CD4-positive, alpha-beta T cell treated with Interleukin-17A for 4 hours (primary cell): ENCODE data around the gene ABCC9.

Source experiments
- DNase-seq: peaks from one replicate; pipeline ENCODE4 v3.0.0-alpha.2; 2020; ENCODE audit warnings: mixed read lengths

ABCC9 gene

DNA sequence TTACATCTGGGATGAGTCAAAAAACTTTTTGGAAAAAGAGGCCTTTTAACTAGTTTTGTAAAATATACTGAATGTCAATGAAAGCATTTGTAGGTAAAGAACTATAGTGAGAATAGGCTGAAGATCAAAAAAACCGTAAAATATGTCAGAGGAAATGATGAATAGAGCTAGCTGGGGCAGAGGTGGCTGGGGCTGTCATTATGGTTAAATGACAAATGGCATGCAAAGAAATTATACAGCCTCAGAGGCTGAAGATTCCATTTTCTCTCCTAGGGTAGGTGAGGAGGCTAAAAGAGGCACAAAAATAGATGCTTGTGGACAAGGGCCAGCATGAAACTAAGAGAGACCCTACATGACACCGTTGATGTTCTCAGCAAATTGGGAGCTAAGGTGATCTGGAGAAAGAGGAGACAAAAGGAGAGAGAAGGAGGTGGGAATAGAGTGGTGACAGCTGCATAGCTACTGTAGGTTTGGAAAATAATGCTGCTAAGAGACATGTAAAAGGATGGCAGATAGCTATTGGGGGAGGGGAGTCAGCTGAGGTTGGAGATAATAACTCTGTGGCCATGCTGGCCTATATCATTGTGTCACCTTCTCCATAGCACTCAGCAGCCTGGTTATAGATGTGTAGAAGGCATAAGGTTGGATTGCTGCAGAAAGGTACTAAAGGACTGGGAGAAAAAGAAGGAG, 63.8 kb downstream of the ABCC9 start:
- DNase-seq, result no peak

DNA sequence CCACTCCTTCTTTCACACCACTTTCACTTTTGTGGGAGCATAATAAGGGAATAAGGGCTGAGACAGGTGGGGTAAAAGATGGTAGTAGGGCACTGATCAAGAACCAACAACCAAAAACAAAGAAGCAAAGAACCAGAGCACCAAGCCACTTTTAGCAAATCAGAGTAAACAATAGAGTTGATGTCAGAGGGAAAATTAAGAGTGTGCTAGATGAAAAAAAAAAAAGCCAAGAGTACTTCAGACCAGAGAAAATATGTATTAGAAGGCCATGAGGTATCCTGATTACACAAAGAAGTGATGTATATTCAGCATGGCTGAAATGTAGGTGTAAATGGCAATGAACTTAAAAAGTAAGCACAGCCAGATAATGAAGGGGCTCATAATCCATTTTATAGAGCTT, 75.4 kb downstream of the ABCC9 start:
- no peak for DNase-seq

DNA sequence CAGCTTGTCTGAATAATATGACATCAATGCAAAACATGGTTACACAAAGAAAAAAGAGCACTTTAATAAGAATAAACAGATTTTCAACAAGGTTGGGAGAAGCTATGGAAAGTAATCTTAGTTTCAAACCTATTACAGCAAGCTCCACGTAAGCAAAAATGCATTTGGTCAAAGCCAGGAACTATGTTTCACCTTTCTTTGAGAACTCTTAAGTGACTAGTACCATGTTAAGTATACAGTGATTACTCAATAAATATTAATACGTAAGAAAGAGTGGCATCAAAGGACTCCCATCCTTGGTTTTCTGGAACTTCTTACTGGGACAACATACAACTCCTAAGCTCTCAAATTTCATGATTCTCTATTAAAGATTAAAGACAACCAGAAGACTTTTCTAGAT, 80.7 kb downstream of the ABCC9 start:
- no peak for DNase-seq

DNA sequence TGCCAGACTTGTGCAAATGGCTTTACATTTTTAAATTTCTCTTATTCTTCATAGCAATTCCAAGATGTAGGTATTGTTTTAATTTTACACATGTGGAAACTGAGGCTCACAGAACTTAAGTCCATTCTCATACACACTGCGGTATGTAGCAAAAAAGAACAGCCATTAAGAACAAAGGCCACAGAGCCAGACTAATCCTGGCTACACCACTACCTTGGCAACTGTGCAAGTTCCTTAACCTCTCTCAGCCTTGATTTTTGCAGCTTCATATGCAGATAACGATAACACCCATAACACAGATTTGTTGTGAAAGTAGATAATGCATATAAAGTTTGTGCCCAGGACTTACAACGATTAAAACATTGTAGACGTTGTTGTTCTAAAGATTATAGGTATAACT, 81.1 kb downstream of the ABCC9 start:
- DNase-seq, result no peak

DNA sequence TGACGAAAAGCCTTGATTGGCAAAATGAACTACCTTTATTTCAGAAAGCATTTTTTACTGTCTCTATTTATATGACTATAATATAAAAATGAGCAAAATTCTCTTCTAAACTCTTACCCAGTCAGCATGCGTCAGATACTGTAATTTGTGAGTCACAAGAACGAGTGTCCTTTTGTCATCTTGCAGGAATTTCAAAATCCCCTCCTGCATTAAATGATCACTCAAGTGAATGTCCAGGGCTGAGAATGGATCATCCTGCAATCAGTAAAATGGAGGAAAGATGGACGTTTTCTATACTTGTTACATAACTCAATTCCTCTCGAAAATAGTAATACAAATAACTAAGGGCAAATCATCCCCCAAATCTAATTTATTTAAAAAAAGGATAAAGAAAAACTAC, 89.0 kb downstream of the ABCC9 start:
- DNase-seq, result no peak

DNA sequence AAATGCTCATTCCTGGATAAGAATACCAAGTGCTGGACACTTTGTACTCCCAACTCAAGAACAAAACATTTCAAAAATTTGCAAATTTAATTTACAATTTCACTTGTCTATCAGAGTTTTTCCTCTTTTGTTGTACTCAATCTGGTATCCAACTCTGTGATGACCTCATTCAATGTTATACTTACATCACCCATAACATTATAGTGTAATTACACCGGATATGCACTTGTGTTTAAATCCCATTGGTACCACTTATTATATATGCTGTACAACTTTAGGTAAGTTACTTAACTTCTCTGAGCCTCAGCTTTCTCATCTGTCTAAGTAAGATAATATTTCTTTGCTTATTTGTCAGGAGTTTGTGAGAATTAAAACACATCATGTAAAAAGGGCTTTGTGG, 90.1 kb downstream of the ABCC9 start:
- no peak for DNase-seq

DNA sequence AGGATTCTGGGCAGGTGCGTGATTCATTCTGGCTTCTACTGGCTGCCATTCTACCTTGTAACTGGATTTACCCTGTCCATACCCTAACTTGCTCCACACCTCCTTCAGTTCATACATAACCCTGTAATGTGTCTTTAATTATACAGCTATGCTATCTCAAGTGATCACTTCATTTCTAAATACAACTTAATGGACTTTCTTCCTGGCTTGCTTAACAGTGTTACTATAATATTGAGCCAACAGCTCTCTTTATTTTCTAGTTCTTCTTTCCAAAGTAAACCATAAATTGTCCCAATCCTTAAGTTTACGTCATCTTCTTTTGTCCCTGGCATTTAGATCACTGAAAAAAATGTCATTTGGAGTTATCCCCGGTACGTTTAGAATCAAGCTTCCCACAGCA, 90.8 kb downstream of the ABCC9 start:
- DNase-seq, result no peak

DNA sequence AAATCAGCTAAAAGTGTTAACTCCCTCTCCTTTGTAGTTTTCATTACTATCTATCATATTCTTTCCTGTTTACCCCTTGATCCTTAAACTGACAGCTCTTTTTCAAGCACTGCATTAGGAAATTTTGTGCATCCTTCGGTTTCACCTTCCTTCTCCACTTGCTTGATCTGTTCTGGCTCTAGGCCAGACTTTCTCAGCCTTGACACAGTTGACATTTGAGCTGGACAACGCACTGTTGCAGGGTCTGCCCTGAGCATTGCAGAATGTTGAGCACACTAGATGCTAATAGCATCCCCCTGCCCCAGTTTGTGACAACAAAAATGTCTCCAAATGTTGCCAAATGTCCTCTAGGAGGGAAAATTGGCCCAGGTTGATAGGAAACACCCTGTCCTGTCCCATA, 91.3 kb downstream of the ABCC9 start:
- DNase-seq, result no peak

DNA sequence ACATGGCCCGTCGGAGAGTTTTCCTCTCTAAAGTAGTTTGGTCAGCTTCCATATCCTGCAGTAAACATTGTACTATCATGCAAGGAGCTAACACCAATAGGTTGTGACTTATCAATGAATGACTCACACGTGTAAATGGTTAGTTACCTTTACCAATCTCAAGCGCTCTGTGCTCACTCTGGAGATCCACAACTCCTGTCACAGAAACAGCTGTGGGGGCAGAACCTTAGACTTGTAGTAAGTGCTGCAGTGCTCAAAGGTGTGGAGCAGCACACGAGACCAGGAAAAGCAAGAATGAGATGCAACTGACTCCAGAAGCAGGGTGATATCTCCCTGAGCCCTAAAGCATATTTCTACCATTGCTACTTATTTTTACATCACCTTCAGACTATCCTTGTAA, 93.0 kb downstream of the ABCC9 start:
- no peak for DNase-seq

DNA sequence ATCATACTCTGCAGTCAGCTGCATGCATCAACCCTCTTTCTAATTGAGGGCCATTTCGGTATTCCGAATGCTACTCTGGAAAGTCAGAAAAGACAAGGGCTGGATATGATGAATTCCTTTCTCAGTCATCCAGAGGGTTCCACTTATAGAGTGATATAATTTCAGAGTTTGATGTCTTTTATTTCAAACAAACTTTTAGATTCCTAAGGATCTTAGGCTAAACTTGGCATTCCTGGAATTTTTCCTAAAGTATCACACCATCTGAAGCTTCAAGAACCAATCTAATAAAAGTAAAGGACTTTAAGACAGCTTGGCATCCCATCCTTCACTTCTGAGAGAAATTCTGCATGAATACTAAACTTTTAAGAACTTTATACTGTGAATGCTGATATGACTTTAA, 97.4 kb downstream of the ABCC9 start:
- no peak for DNase-seq

DNA sequence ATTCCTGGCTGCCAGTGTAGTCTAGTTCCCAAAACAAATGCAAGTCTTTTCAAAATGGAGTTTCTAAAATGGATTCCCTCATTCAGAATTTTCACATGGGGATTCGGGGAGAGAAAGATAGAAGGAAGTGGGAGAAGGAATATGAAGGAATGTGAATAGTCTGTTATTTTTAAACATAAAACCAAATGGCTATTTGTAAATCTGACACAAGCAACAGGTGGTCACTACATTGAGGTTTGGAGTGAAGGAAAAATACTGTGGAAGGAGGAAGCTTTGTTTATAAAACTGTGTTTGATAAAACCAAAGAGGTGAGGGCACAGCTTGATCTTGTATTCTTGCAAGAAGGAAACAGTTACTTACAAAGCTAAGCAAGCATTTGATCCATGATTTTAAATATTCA, 101.5 kb downstream of the ABCC9 start:
- no peak for DNase-seq

DNA sequence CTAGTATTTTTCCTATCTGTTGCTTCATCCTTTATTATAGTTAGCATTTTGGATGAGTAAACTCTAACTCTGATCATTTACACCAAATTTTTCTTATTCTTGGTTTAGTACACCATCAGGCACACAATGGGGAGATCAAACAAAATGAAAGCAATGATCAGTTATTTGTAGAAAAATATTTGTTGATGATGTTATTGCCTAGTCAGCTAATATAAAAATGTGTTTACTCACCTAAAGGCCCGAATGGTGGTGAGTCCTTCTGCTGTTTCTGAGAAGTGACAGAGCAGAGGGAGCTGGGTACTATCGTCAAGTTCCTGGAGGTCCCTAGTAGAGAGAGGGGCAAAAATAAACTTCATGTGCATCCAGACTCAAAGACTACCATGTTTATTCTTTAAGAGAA, 103.4 kb downstream of the ABCC9 start:
- DNase-seq, result no peak

DNA sequence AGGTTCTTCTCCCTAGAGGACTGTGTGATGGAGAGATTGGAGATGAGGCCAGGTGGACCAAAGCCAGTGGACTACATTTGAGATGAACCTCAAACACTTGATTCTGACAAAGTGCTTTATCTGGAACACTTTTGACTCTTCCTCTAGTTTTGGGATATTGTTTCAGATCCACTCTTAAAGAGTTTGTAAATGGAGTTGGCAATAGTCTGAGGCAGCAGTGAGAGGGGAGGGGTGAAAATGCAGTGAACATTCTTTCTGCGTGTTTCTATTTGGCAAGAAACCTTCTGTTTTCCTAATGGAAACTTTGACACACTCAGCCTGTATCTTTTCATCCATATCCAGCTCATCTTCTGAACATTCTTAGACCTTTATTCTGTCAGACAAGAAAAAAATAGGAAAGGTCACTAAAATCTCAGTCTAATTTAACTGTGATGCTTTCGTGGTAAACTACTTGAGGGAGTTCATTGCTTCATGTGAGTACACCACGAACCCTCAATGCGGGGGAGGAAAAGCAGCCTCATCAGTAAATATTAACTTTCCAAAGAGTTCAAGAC, 109.4 kb downstream of the ABCC9 start:
- no peak for DNase-seq

DNA sequence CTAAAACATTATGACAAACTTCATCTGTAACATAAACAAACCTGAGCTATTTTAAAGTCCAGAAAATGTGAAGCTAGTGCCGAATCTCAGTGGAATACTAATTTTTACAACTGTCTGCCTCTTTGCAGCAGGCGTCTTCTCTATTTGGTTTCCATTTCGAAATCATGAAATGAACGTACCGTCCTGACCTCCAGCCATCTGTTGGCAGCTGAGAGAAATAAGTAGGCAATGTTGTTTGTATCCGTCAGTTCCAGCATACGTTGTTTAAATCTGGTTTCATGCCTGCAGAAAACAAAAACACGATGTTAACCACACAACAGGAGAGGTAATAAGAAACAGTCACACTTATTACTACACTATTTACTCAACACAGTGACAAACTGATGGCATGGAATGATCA, 112.4 kb downstream of the ABCC9 start:
- DNase-seq, result no peak

DNA sequence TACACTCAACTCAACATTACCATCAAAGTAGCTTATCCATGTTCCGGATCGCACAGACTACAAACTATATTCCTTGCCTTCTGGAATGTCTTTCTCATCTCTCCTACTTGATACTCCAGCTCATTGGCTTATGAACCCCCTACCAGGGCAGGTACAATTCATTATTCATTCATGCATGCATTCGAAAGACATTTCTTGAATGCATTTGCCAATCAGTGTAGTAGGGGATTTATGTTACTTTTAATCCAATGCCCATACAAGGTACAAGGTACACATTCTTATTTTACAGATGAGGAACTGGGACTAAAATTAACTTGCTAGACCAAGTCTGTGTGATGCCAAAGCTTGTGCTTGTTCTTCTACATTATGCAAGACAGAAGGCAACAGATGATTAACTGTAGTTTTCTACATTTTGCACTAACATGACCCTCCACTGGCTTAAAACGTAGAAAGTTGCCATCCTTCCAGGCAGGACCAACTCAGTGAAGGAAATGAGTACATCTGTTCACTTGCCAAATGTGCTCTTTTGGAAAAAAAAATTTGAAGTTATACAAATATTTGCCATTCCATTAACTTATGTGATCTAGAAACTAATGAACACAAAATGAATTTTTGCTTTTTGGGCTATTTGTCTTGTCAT, 113.0 kb downstream of the ABCC9 start:
- DNase-seq, result no peak

DNA sequence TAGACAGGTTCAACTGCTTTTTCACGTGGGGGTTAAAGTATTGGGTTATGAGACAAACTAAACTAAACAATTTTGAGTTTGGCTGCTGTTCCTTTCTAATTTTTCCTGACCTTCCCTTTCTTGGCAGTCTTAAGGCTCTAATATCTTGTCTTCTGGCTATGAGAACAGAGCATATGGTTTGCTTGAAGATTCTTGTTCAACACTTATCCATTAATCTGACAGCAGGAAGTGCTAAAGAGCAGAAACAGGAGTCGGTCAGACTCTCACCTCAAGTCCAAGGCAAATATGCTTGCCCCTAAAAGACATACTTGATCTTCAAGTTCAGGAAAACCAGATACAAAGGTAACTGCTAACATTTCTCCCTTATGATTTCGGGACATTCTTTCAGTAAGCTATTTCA, 114.1 kb downstream of the ABCC9 start:
- DNase-seq, result no peak

DNA sequence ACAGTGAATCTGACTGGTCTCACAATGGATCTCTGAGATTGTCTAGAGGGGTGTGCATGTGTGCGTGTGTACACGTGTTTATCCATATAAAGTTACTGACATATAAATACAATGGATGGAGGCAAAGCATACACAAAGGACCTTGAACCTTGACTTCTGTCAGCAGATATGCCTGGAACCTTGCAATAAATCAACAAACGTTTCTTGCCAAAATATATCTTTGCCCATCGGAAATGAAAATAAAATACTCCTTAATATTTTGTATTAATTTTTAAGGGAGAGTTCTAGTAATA, 114.7 kb downstream of the ABCC9 start:
- DNase-seq, result no peak

DNA sequence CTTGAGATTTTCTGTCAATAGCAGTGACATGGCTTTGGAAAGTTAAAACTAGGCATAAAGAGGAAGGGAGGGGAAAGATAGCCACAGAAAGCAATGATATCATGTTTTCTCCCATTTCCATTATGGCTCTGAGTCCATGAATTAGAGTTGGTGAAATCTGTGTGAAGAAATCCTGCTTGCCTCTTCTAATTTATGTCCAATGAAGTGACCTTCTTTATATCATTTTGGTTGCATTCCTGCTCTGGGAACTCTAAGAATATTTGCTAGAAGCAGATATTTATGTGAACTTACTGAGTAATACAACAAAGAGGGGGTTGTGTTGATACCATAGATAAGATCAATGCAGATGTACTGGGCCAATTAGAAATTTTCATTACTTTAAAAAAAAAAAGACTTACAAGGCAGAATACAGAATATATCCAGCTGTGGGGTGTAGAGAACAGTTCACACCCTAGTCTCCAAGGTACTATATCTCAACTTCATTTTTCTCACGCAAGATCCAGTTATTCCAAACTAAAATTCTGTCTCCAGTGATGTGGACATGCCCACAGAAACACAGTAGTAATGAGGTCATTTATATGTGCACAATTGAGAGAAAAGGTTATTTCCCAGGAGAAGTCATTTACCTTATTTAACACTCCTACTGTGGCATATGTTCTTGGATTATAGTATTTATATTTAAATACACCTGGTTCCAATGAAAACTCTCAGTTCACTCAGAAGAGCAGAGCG, 115.2 kb downstream of the ABCC9 start:
- no peak for DNase-seq

DNA sequence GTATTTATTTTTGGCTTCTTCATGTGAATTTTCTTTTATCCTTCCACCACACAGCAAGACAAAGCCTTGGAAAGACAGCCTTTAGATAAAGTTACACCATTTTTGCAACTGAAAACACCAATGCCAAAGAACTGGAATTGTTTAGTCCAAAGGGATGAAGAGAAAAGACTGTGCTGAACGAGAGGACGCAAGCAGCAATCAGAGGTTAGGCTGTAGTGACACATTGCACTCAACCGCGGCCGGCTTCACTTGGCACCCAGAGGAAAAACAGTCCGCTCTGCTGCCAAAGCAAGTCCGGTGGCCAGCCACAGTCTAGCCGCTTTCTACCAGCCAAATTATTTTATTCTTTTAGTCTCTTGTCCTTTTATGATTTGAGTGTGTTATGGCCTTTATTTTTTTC, 117.6 kb downstream of the ABCC9 start:
- no peak for DNase-seq

DNA sequence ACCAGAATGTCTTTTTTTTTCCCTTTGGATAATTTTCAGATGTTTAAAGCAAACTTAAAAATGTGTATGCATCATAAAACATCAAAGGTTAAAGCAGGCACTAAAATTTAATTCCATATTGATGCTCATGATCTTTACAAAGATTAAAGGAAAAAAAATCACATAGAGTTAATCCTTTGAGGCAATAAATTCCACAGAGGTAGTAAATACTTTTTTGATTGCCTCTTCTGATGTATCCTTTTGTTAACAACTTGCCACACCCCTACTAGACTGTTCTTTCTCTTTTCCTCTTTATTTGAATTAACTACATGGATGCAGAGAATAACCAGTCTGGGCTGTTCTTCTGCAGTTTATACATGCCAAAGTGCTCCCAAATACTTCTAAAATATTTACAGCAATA, 121.5 kb downstream of the ABCC9 start:
- DNase-seq, result no peak

DNA sequence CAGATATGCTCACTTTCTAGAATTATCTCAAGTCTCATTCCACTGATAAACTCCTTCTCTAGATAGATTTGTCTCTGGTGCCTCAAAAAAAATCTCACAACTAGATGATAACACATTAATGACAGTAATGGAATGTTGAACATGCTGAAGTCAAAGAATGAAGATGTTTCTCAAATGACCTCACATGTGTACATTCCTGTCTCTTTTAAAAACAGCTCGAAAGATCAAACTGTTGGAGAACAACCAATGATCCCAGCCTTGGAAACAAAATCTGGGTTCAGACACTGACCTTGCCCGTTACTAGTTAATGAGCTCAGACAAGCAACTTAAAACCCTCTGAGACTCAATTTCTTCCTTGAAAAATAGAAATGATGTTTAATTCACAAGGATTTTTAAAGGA, 122.0 kb downstream of the ABCC9 start:
- no peak for DNase-seq

DNA sequence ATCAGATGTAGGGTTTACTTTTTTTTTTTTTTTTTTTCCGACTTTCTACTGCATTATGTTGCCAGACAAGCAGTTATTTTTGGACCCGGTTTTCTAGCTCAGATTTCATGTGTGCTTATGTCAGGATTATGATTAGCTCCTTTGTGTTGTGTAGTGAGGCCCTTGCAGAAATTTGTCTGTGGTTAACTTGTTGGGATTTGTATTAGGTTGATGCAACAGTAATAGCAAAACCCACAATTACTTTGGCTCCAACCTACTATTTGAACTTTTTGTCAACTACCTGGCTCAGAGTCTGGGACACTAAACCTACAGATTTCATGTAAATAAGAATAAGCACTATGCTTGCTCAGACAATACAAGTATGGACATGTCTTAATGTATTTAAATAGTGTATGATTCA, 122.6 kb downstream of the ABCC9 start:
- DNase-seq, result no peak

DNA sequence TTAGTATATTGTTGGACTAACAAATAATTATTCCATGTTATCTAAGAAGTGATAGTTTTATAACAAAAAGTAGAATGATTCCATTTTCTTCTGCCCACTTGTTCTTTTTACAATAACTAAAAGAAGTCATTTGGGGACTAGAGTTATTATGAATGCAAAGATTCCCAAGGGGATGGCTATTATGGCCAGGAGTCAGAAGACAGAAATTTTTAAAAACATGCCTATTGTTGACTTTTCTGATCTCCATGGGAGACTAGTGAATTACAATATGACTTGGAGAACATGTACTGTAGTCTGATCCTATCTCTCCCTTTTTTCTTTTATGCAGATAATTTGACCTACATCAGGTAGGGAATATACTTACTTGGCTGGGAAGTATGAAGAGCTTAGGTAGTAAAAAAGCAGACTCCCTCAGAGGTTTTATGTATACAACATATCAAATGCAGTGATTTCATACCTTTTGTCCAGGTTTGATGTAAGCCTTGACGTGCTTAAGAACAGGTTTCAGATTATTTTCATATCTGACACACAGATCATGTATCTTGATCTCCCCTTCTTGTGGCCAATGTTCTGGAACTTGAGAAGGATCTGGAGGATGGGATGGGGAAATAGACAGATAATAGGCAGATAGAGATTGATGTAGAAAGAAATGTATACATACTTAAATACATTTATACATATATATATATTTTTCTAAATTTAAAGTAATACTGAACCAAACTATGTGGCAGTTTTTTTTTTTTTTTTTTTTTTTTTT, 125.7 kb downstream of the ABCC9 start:
- DNase-seq, result no peak

DNA sequence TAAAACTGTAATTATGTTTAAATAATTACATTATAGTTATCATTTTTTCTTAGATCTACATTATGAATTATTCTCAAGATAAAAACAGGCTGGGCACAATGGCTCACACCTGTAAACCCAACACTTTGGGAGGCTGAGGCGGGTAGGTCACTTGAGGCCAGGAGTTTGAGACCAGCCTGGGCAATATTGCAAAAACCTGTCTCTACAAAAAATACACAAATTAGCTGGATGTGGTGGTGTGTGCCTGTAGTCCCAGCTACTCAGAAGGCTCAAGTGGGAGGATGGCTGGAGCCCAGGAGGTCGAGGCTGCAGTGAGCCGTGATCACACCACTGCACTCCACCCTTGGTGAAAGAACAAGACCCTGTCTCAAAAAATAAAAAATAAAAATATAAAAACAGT, 126.4 kb downstream of the ABCC9 start:
- no peak for DNase-seq
